Parathyroid adenoma (tissue), 2 donors: Measurements from ENCODE around the gene STX8.

ENCODE experiments used
- H2AFZ ChIP-seq: fragments of 300-600 bp; sonication (generic); one replicate; pipeline ENCODE4 v1.7.0; 2017; ENCODE audit warnings: antibody characterized with exemption, mild to moderate bottlenecking
- H3K27ac ChIP-seq: fragments of 300-600 bp; sonication (generic); one replicate; pipeline ENCODE4 v1.7.0; 2017
- H3K27me3 ChIP-seq: fragments of 300-600 bp; sonication (generic); one replicate; pipeline ENCODE4 v1.7.0; 2017; ENCODE audit warnings: low read length; ENCODE audit not compliant: control insufficient read depth, insufficient read depth
- H3K36me3 ChIP-seq: fragments of 300-600 bp; sonication (generic); one replicate; pipeline ENCODE4 v1.7.0; 2017; ENCODE audit warnings: low read length; ENCODE audit not compliant: control insufficient read depth, insufficient read depth
- H3K4me1 ChIP-seq: fragments of 300-600 bp; sonication (generic); one replicate; pipeline ENCODE4 v1.7.0; 2017; ENCODE audit warnings: control low read depth
- H3K4me2 ChIP-seq: fragments of 300-600 bp; sonication (generic); one replicate; pipeline ENCODE4 v1.7.0; 2017; ENCODE audit warnings: low read length
- H3K4me3 ChIP-seq: fragments of 300-600 bp; sonication (generic); one replicate; pipeline ENCODE4 v1.7.0; 2017; ENCODE audit warnings: low read depth, low read length
- H3K79me2 ChIP-seq: fragments of 300-600 bp; sonication (generic); one replicate; pipeline ENCODE4 v1.7.0; 2017; ENCODE audit warnings: control low read depth
- H3K9ac ChIP-seq: fragments of 300-600 bp; sonication (generic); one replicate; pipeline ENCODE4 v1.7.0; 2017; ENCODE audit warnings: mild to moderate bottlenecking
- H3K9me3 ChIP-seq: fragments of 300-600 bp; sonication (generic); one replicate; pipeline ENCODE4 v1.7.0; 2017; ENCODE audit warnings: low read length; ENCODE audit not compliant: control insufficient read depth
- TF ChIP-seq, protein P1 (sequence below): fragments of 300-600 bp; sonication (generic); IDR thresholded peaks from one replicate; pipeline ENCODE4 v1.7.0; 2017; ENCODE audit warnings: antibody characterized with exemption, mild to moderate bottlenecking
- donor health status: primary hyperparathyroidism.

STX8 gene

DNA sequence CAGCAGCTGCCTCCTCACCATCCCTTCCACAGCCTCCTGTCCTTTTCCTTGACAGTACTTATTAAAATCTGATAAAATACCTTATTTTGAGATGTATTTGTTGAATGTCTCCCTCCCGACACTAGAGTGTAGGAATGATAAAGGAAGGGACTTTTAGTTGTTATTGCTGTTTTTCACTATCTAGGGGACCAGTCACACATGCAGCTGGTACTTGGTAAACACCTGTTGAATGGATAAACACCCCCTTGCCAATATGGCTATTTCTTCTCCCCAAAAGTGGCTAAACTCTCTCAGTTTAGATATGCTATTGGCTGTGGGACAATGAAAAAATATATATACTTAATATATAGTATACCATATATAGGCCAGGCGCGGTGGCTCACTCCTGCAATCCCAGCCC, 96.7 kb downstream of the STX8 start:
- Histone ChIP-seq H3K9me3 (no peaks in the 10 kb centered on the region), H2AFZ (no peak overlapping the region), H3K27ac (no peak overlapping the region), H3K36me3 (no peaks in the 10 kb centered on the region), H3K27me3 (no peaks in the 10 kb centered on the region), H3K4me2 (no peak overlapping the region), H3K79me2 (no peaks in the 10 kb centered on the region), H3K9ac (no peak overlapping the region), H3K4me3 (no peak overlapping the region), H3K4me1 (no peaks in the 10 kb centered on the region)
- TF ChIP-seq, protein P1, sequence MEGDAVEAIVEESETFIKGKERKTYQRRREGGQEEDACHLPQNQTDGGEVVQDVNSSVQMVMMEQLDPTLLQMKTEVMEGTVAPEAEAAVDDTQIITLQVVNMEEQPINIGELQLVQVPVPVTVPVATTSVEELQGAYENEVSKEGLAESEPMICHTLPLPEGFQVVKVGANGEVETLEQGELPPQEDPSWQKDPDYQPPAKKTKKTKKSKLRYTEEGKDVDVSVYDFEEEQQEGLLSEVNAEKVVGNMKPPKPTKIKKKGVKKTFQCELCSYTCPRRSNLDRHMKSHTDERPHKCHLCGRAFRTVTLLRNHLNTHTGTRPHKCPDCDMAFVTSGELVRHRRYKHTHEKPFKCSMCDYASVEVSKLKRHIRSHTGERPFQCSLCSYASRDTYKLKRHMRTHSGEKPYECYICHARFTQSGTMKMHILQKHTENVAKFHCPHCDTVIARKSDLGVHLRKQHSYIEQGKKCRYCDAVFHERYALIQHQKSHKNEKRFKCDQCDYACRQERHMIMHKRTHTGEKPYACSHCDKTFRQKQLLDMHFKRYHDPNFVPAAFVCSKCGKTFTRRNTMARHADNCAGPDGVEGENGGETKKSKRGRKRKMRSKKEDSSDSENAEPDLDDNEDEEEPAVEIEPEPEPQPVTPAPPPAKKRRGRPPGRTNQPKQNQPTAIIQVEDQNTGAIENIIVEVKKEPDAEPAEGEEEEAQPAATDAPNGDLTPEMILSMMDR, result no peak

- Histone ChIP-seq H3K27me3 (no peaks in the 10 kb centered on the region), H3K4me1 (no peaks in the 10 kb centered on the region), H3K79me2 (peaks cover 2% of the 10 kb centered on the region), H3K27ac (no peak overlapping the region), H3K9ac (no peak overlapping the region), H3K4me2 (no peak overlapping the region), H3K9me3 (no peaks in the 10 kb centered on the region), H3K4me3 (no peak overlapping the region), H3K36me3 (no peaks in the 10 kb centered on the region), H2AFZ (no peak overlapping the region)
- TF ChIP-seq, protein P1, result no peak
Measured at GRCh38 chr17:9475101-9475658, 100.4 kb downstream of the STX8 start.

DNA sequence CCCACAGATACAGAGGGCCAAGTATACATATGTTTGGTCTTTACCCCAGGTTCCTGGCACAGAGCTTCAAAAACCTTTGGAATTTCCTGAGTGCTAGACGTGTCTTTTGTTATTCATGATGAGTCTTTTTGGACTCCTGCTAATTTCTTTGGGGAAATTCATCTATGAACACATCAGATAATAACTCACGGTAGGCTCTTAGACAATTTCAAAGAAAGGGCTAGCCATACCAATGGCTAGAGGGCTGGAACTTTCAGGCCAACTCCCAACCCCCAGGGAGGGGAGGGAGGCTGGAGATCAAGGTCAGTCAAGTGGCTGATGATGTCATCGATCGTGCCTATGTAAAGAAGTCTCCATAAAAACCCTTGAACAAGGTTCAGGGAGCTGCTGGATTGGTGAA, 101.9 kb downstream of the STX8 start:
- no peaks in the 10 kb centered on the region for H3K9me3 ChIP-seq
- no peak overlapping the region for H3K4me3 ChIP-seq
- no peak overlapping the region for H3K4me2 ChIP-seq
- no peaks in the 10 kb centered on the region for H3K27me3 ChIP-seq
- no peak overlapping the region for H3K9ac ChIP-seq
- H3K27ac ChIP-seq, result no peak overlapping the region
- H3K79me2 ChIP-seq, result peaks cover 2% of the 10 kb centered on the region
- no peak overlapping the region for H2AFZ ChIP-seq
- TF ChIP-seq, protein P1, result no peak
- H3K36me3 ChIP-seq, result no peaks in the 10 kb centered on the region
- H3K4me1 ChIP-seq, result no peaks in the 10 kb centered on the region

DNA sequence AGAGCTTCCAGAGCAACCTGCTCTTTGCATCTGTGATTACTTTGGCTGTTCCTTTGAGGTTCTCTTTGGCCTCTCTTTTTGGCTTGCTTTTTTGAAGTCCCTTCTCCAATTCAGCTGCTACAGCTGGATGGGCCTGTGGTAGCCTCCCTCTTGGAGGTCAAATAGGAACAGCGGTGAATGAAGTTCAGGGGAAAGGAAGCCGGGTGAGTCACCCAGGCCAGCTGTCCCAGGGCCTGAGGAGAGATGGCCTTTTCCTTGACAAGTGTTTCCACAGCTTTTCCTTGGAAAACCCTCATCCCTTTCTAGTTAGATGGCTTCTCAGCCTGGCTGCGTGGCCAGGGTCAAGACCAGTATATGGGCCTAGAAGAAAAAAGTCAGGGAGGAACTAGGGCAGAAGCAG, 103.1 kb downstream of the STX8 start:
- Histone ChIP-seq H3K4me1 (no peaks in the 10 kb centered on the region), H3K9ac (no peak overlapping the region), H3K27ac (no peak overlapping the region), H2AFZ (no peak overlapping the region), H3K79me2 (peaks cover 2% of the 10 kb centered on the region), H3K36me3 (no peaks in the 10 kb centered on the region), H3K4me3 (no peak overlapping the region), H3K4me2 (no peak overlapping the region), H3K27me3 (no peaks in the 10 kb centered on the region), H3K9me3 (no peaks in the 10 kb centered on the region)
- TF ChIP-seq, protein P1, result no peak

- peaks cover 2% of the 10 kb centered on the region for H3K79me2 ChIP-seq
- H3K4me1 ChIP-seq, result no peaks in the 10 kb centered on the region
- H3K4me2 ChIP-seq, result no peak overlapping the region
- no peak overlapping the region for H3K9ac ChIP-seq
- H3K36me3 ChIP-seq, result no peaks in the 10 kb centered on the region
- H3K27me3 ChIP-seq, result no peaks in the 10 kb centered on the region
- H2AFZ ChIP-seq, result no peak overlapping the region
- H3K9me3 ChIP-seq, result no peaks in the 10 kb centered on the region
- H3K4me3 ChIP-seq, result no peak overlapping the region
- no peak overlapping the region for H3K27ac ChIP-seq
- TF ChIP-seq, protein P1, result no peak
Measured at GRCh38 chr17:9472094-9472493, 103.5 kb downstream of the STX8 start.
